Left ventricle myocardium inferior (tissue), 1 donor: ENCODE data around the gene MPPED2. TPM values are rescaled to one million over a fixed set of nuclear protein-coding genes. Genes with fewer than 3 reads are reported as not detected.

Experiments used
- DNase-seq: peaks from one replicate; pipeline ENCODE4 v3.0.0-alpha.2; 2020
- H3K27ac ChIP-seq: fragments of 200-600 bp; replicated peaks from 2 replicates; pipeline ENCODE4 v1.8.0; 2021
- H3K27me3 ChIP-seq: fragments of 200-600 bp; 2 replicates; pipeline ENCODE4 v1.8.0; 2021; ENCODE audit warnings: low read depth
- H3K36me3 ChIP-seq: fragments of 200-600 bp; 2 replicates; pipeline ENCODE4 v1.8.0; 2021
- H3K4me1 ChIP-seq: fragments of 200-600 bp; 2 replicates; pipeline ENCODE4 v1.8.0; 2021
- H3K4me3 ChIP-seq: fragments of 200-600 bp; 2 replicates; pipeline ENCODE4 v1.8.0; 2021; ENCODE audit warnings: mild to moderate bottlenecking, moderate library complexity
- H3K9me3 ChIP-seq: fragments of 200-600 bp; replicated peaks from 2 replicates; pipeline ENCODE4 v1.8.0; 2021
- intact Hi-C: fragments of 100-400 bp; cut with micrococcal nuclease; formaldehyde crosslinking; loops from one replicate; pipeline ENCODE4 v1.11.0; 2022
- total RNA-seq: library from RNA; stranded (reverse); fragmentation: NEBNext Ultra II Directional; extraction: Animal tissue kit (Norgen Biotek cat#: 25700); gene quantifications from one replicate; pipeline ENCODE4 v1.2.1, GENCODE V29; 2021
- TF ChIP-seq, protein P1 (sequence below): fragments of 200-600 bp; IDR thresholded peaks from 2 replicates; pipeline ENCODE4 v1.8.0; 2021; ENCODE audit warnings: antibody characterized with exemption, mild to moderate bottlenecking, borderline replicate concordance
- donor health status: DM: no; HTN: yes; CAD: no; lungs with severe emphysema.

MPPED2 gene
- total RNA-seq, 1 donor from 2014 or later = 10.8 TPM

DNA sequence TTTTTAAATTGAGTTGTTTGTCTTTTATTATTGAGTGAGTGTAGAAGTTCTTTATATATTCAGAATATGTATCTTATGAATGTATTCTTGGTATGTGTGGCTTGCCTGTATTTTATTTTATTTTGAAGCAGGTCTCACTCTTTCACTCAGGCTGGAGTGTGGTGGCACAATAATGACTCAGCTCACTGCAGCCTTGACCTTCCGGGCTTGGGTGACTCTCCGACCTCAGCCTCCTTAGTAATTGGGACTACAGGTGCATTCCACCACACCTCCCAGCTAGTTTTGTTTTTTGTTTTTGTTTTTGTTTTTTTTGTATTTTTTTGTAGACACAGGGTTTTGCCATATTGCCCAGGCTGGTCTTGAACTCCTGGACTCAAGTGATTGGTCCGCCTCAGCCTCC, 24.5 kb upstream of the MPPED2 start:
- intact Hi-C loops = no loop called here
- TF ChIP-seq, protein P1, sequence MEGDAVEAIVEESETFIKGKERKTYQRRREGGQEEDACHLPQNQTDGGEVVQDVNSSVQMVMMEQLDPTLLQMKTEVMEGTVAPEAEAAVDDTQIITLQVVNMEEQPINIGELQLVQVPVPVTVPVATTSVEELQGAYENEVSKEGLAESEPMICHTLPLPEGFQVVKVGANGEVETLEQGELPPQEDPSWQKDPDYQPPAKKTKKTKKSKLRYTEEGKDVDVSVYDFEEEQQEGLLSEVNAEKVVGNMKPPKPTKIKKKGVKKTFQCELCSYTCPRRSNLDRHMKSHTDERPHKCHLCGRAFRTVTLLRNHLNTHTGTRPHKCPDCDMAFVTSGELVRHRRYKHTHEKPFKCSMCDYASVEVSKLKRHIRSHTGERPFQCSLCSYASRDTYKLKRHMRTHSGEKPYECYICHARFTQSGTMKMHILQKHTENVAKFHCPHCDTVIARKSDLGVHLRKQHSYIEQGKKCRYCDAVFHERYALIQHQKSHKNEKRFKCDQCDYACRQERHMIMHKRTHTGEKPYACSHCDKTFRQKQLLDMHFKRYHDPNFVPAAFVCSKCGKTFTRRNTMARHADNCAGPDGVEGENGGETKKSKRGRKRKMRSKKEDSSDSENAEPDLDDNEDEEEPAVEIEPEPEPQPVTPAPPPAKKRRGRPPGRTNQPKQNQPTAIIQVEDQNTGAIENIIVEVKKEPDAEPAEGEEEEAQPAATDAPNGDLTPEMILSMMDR = no peak

DNA sequence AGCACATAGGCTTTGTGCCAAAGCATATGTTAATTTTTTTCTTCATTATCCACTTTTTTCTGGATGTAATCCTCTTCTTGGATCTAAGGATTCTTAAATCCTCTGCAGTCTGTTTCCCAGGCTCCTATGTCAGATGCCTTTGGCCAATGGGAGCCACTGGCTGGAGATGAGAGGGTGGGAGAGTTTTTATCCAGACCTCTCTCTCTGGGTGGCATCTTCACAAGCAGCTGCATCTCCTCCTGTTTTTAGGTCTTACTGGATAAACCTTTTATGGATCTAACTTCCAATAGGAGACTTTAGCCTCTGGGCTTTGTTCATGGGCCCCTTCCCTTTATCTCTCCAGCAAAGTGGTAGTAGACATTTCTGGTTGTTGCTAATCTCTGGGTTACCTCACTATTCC, 22.4 kb upstream of the MPPED2 start:
- intact Hi-C loops = no loop called here
- no peak overlapping the region for H3K4me3 ChIP-seq
- no peaks in the 10 kb centered on the region for H3K36me3 ChIP-seq
- H3K4me1 ChIP-seq = no peaks in the 10 kb centered on the region
- TF ChIP-seq, protein P1 = no peak
- H3K27ac ChIP-seq = no peak overlapping the region
- no peaks in the 10 kb centered on the region for H3K27me3 ChIP-seq
- H3K9me3 ChIP-seq = no peaks in the 10 kb centered on the region
- DNase-seq = no peak

More for the DNA sequence above, 24.5 kb upstream of the MPPED2 start:
- Histone ChIP-seq H3K9me3 (no peaks in the 10 kb centered on the region), H3K27me3 (no peaks in the 10 kb centered on the region), H3K4me1 (no peaks in the 10 kb centered on the region), H3K4me3 (no peak overlapping the region), H3K36me3 (no peaks in the 10 kb centered on the region), H3K27ac (no peak overlapping the region)
- no peak for DNase-seq

DNA sequence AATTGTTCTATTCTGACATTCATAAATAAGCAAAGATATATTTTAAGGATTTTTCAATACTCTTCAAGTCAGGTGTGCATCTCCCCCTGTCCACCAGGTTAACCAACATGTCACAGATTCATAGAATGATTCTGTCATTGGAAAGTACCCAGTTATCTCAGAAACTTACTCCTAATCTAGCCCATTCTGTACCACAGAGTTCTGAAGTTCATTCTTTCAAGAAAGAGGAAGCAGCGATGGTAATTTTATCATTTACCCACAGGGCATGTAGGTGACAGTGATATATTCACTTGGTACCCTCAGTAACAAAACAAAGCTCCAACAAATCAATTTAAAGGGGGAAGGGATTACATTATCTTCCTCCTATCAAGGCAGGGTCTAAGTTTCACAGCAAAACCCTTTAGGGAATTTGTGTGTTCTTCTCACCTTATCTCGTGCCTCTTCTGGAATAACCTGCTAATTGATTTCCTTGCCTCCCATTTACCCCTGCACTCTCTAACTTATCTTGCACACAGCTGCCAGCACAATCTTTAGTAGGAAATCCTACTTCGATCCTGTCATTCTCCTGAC, 19.0 kb upstream of the MPPED2 start:
- Histone ChIP-seq H3K4me1 (no peaks in the 10 kb centered on the region), H3K9me3 (no peaks in the 10 kb centered on the region), H3K27me3 (no peaks in the 10 kb centered on the region), H3K4me3 (no peak overlapping the region), H3K36me3 (no peaks in the 10 kb centered on the region), H3K27ac (no peak overlapping the region)
- intact Hi-C loops = no loop called here
- TF ChIP-seq, protein P1 = no peak
- no peak for DNase-seq

DNA sequence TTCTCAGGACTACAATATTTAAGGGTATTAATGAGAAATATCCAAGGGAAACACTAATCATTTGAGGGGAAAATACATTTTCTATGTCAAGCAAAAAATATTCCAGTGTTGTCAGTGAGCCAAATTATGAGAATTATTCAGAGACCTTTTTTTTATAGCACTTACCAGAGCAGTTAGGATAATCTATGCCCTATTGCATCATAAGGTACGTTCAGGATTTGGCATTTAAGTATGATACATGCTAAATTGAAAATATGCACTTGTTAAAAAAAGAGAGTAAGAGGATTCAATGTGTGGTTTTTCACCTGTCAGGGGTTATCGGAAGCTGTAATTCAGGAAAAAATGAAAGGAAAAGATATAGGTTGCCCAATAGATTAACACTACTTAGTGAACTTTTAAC, 17.2 kb upstream of the MPPED2 start:
- no peak overlapping the region for H3K27ac ChIP-seq
- intact Hi-C loops = no loop called here
- H3K4me3 ChIP-seq = no peak overlapping the region
- no peaks in the 10 kb centered on the region for H3K27me3 ChIP-seq
- no peaks in the 10 kb centered on the region for H3K9me3 ChIP-seq
- no peak for DNase-seq
- no peaks in the 10 kb centered on the region for H3K36me3 ChIP-seq
- H3K4me1 ChIP-seq = no peaks in the 10 kb centered on the region
- TF ChIP-seq, protein P1 = no peak

DNA sequence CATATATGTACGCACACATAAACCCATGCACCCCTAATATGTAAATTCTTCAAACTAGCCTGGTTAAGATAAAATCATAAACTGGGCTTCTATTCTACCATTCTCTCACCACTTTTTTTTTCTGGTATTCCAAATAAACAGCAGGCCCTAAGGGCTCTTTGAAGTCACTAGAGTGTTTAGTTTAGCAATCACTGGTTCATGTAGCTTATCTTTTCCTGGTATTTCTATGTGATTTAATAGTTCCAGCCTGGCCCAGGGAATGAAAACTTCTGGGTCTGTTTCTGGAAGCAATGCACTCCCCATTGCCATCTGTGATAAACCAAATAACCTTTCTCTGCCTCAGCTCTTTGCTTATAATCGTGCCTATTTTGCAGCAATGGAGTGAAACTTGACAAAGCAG, 10.7 kb upstream of the MPPED2 start:
- no peaks in the 10 kb centered on the region for H3K27me3 ChIP-seq
- DNase-seq = no peak
- no peaks in the 10 kb centered on the region for H3K4me1 ChIP-seq
- H3K9me3 ChIP-seq = no peaks in the 10 kb centered on the region
- H3K4me3 ChIP-seq = no peak overlapping the region
- no peak overlapping the region for H3K27ac ChIP-seq
- H3K36me3 ChIP-seq = no peaks in the 10 kb centered on the region
- TF ChIP-seq, protein P1 = no peak
- intact Hi-C loops = loop anchor here (10.0 kb wide), 1 partner anchor 252 kb away; no protein-coding TSS in a partner anchor
